NT2/D1 (cell line): ENCODE data around the gene SORBS1.

Source experiments
- SUZ12 ChIP-seq: IDR thresholded peaks from 2 replicates; pipeline ENCODE4 v1.6.1; 2011; ENCODE audit not compliant: insufficient read length, insufficient read depth; ENCODE audit errors: extremely low read depth
- YY1 ChIP-seq: IDR thresholded peaks from 2 replicates; pipeline ENCODE4 v1.6.1; 2011; ENCODE audit not compliant: insufficient read length, insufficient read depth

DNA sequence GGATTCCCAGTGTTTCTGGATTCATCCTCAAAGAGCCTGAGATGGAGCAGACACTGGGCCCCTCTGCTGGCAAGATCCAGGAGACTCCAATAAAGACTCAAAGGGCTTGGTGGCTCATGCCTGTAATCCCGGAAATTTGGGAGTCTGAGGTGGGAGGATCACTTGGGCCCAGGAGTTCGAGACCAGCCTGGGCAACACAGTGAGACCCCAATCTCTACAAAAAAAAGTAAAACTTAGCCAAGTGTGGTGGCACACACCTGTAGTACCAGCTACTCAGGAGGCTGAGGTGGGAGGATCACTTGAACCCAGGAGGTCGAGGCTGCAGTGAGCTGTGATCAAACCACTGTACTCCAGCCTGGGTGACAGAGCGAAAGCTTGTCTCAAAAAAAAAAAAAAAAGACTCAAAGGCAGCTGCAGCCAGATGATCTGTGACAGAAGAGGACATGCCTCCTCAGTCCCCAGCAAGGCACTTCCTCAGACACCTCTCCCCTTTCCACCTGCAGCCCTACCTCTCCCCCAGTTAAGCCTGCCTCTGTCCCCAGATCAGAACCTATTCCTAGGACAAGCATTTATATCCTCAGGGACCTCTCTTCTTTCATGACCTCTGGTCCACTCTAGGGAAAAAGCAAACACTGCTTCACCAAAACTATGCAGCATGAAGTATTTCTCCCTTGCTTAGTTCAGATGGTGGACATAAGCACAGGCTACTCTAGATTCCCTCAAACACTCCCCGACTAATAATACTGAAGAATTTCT, 298.2 kb downstream of the SORBS1 start:
- TF ChIP-seq SUZ12 (no peak), YY1 (no peak)
